Osteoblast (primary cell): ENCODE data around the gene SLC22A16. TPM values are rescaled to one million over a fixed set of nuclear protein-coding genes. Genes with fewer than 3 reads are reported as not detected.

Experiments
- DNase-seq: peaks from one replicate; pipeline ENCODE4 v3.0.0; 2011; ENCODE audit warnings: low spot score, mixed read lengths; ENCODE audit not compliant: insufficient read length; ENCODE audit errors: missing footprints
- H2AFZ ChIP-seq: 2 replicates; pipeline ENCODE4 v1.6.0; 2011; ENCODE audit warnings: mild to moderate bottlenecking, low read length
- H3K27ac ChIP-seq: 2 replicates; pipeline ENCODE4 v1.5.1; 2011; ENCODE audit warnings: mild to moderate bottlenecking, low read depth, low read length, moderate library complexity
- H3K27me3 ChIP-seq: 2 replicates; pipeline ENCODE4 v1.6.0; 2012; ENCODE audit warnings: mild to moderate bottlenecking, control low read depth, inconsistent platforms, low read length, moderate library complexity; ENCODE audit not compliant: insufficient read depth
- H3K36me3 ChIP-seq: 2 replicates; pipeline ENCODE4 v1.5.1; 2011; ENCODE audit warnings: mild to moderate bottlenecking, low read length, control low read depth, moderate library complexity; ENCODE audit not compliant: insufficient read depth
- H3K4me1 ChIP-seq: 2 replicates; pipeline ENCODE4 v1.5.1; 2011; ENCODE audit warnings: mild to moderate bottlenecking, low read length, control low read depth, moderate library complexity; ENCODE audit not compliant: insufficient read depth
- H3K4me2 ChIP-seq: 2 replicates; pipeline ENCODE4 v1.6.0; 2011; ENCODE audit warnings: mild to moderate bottlenecking, low read length; ENCODE audit not compliant: insufficient read depth
- H3K4me3 ChIP-seq: fragments of 200-600 bp; sonication (generic); 3 replicates; pipeline ENCODE4 v1.5.1; 2012; ENCODE audit warnings: mild to moderate bottlenecking, low read length, inconsistent platforms; ENCODE audit not compliant: insufficient read depth
- H3K79me2 ChIP-seq: 2 replicates; pipeline ENCODE4 v1.6.0; 2012; ENCODE audit warnings: mild to moderate bottlenecking, low read length, control low read depth, inconsistent platforms; ENCODE audit not compliant: insufficient read depth
- H3K9me3 ChIP-seq: 2 replicates; pipeline ENCODE4 v1.5.1; 2011; ENCODE audit warnings: low read depth, low read length, control low read depth
- H4K20me1 ChIP-seq: 2 replicates; pipeline ENCODE4 v1.6.0; 2012; ENCODE audit warnings: mild to moderate bottlenecking, low read length, control low read depth; ENCODE audit not compliant: insufficient read depth
- CTCF ChIP-seq: IDR thresholded peaks from 2 replicates; pipeline ENCODE4 v1.5.1; 2011; ENCODE audit warnings: mild to moderate bottlenecking, low read depth, low read length, moderate library complexity; ENCODE audit errors: extremely low read depth
- total RNA-seq: library from RNA; depleted of rRNA; stranded (reverse); fragments of >200 nt; gene quantifications from 2 replicates; pipeline ENCODE4 v1.2.3, GENCODE V29; 2012

The SLC22A16 gene
- total RNA-seq, 1 donor = 0.36 TPM

DNA sequence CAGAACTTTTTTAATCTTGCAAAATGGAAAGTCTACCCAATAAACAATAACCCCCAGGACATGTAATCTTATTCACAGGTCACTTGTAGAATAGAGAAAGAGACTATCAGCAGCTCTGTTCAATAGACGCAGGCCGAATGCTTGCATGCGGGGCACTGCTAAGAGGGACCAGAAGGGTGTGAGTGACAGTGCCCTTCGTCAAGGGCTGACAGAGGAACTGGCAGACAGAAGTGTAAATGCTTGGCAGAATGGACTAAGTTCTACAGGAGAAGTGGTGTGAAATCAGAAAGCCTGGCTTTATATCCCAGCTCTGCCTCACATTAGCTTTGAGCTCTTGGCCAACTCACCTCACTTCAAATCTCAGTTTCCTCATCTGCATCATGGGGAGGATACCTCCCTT is 82.0 kb downstream of the SLC22A16 start:
- DNase-seq = no peak
- H3K4me3 ChIP-seq = no peak overlapping the region
- no peak for TF ChIP-seq CTCF
- H3K9me3 ChIP-seq = no peaks in the 10 kb centered on the region
- no peak overlapping the region for H3K27ac ChIP-seq
- no peaks in the 10 kb centered on the region for H4K20me1 ChIP-seq
- H3K79me2 ChIP-seq = no peaks in the 10 kb centered on the region
- H3K27me3 ChIP-seq = peaks cover 2% of the 10 kb centered on the region
- H3K36me3 ChIP-seq = no peaks in the 10 kb centered on the region
- H3K4me2 ChIP-seq = no peak overlapping the region
- no peaks in the 10 kb centered on the region for H3K4me1 ChIP-seq
- H2AFZ ChIP-seq = no peak overlapping the region

DNA sequence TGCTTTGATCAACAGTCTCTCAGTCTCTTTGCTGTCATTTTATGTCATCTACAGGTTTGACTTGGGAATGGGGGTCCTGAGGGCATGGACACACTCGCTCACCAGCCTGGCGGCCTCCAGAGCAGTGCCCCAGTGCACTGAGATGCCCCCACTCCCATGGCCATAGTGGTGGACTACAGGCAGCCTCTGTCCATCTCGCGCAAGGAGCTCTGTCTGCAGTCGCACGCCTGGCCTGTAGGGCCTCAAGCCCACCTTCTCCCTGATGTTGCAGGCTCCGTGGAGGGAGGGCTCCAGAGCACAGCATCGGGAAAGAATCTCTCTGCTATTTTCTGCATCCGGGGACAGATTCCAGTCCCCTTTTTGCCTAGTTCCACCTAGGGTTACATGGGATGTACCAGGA is 83.7 kb downstream of the SLC22A16 start:
- Histone ChIP-seq H2AFZ (no peak overlapping the region), H3K27ac (no peak overlapping the region), H3K9me3 (no peaks in the 10 kb centered on the region), H3K4me2 (no peak overlapping the region), H3K36me3 (no peaks in the 10 kb centered on the region), H3K4me3 (no peak overlapping the region), H3K27me3 (peaks cover 2% of the 10 kb centered on the region), H3K79me2 (no peaks in the 10 kb centered on the region), H4K20me1 (no peaks in the 10 kb centered on the region), H3K4me1 (no peaks in the 10 kb centered on the region)
- no peak for DNase-seq
- TF ChIP-seq CTCF = no peak

GRCh38 chr6:110390404-110390803 is 86.0 kb downstream of the SLC22A16 start:
- Histone ChIP-seq H3K27ac (no peak overlapping the region), H3K4me2 (no peak overlapping the region), H2AFZ (no peak overlapping the region), H4K20me1 (no peaks in the 10 kb centered on the region), H3K9me3 (no peaks in the 10 kb centered on the region), H3K4me3 (no peak overlapping the region), H3K4me1 (no peaks in the 10 kb centered on the region), H3K27me3 (peaks cover 5% of the 10 kb centered on the region), H3K36me3 (no peaks in the 10 kb centered on the region), H3K79me2 (no peaks in the 10 kb centered on the region)
- no peak for TF ChIP-seq CTCF
- DNase-seq = no peak

GRCh38 chr6:110389689-110390382 is 86.6 kb downstream of the SLC22A16 start:
- H3K9me3 ChIP-seq = no peaks in the 10 kb centered on the region
- no peak for DNase-seq

More at GRCh38 chr6:110389689-110390382, 86.6 kb downstream of the SLC22A16 start:
- H3K4me2 ChIP-seq = no peak overlapping the region
- no peak overlapping the region for H3K27ac ChIP-seq
- H2AFZ ChIP-seq = no peak overlapping the region
- H3K36me3 ChIP-seq = no peaks in the 10 kb centered on the region
- H3K4me1 ChIP-seq = no peaks in the 10 kb centered on the region
- peaks cover 5% of the 10 kb centered on the region for H3K27me3 ChIP-seq
- no peak overlapping the region for H3K4me3 ChIP-seq
- TF ChIP-seq CTCF = no peak
- no peaks in the 10 kb centered on the region for H4K20me1 ChIP-seq
- H3K79me2 ChIP-seq = no peaks in the 10 kb centered on the region
